H1 (cell line): Measurements from ENCODE around the gene ABHD16A. TPM values are rescaled to one million over a fixed set of nuclear protein-coding genes. Genes with fewer than 3 reads are reported as not detected.

Source experiments
- CTCF ChIA-PET: fragments of 300-600 bp; sonication (Branson Sonifier 250); formaldehyde crosslinking; loops from one replicate; lab custom pipeline; 2021; ENCODE audit not compliant: partially characterized antibody; lab: Charles Lee
- POLR2A ChIA-PET: fragments of 300-600 bp; sonication (Branson Sonifier 250); formaldehyde crosslinking; loops from one replicate; lab custom pipeline; 2021; ENCODE audit warnings: inconsistent platforms; ENCODE audit not compliant: partially characterized antibody; lab: Charles Lee
- DNase-seq, 2 experiments: peaks; one replicate each; pipeline versions ENCODE4 v3.0.0 to v3.0.0-alpha.2; 2010 to 2022; ENCODE audit warnings: low spot score in 2 of 2, low read depth in 1 of 2, mixed read lengths in 1 of 2
- FAIRE-seq: peaks from 2 replicates; lab custom pipeline; 2011; peaks lifted over from hg19 to GRCh38; lab: Jason Lieb, UNC
- H2AFZ ChIP-seq: 2 replicates; pipeline ENCODE4 v1.8.1; 2012; ENCODE audit warnings: low read length, inconsistent platforms
- H2AK5ac ChIP-seq: 2 replicates; pipeline ENCODE4 v1.6.1; 2013; ENCODE audit warnings: low read depth, low read length
- H2BK120ac ChIP-seq: replicated peaks from 2 replicates; pipeline ENCODE3; 2013; ENCODE audit warnings: low read depth, low read length, inconsistent platforms
- H2BK12ac ChIP-seq: 2 replicates; pipeline ENCODE4 v1.6.1; 2013; ENCODE audit warnings: low read depth, low read length
- H2BK15ac ChIP-seq: 2 replicates; pipeline ENCODE4 v1.6.1; 2013; ENCODE audit warnings: low read length
- H2BK20ac ChIP-seq: 2 replicates; pipeline ENCODE4 v1.6.1; 2013; ENCODE audit warnings: low read length
- H2BK5ac ChIP-seq: 2 replicates; pipeline ENCODE4 v1.6.1; 2013; ENCODE audit warnings: low read depth, low read length
- H3K14ac ChIP-seq: 2 replicates; pipeline ENCODE4 v1.6.1; 2013; ENCODE audit warnings: inconsistent platforms; ENCODE audit not compliant: insufficient read length
- H3K18ac ChIP-seq: 2 replicates; pipeline ENCODE4 v1.6.1; 2013; ENCODE audit warnings: low read length; ENCODE audit errors: extremely low read depth
- H3K23ac ChIP-seq: 2 replicates; pipeline ENCODE4 v1.6.1; 2013; ENCODE audit warnings: inconsistent platforms; ENCODE audit not compliant: insufficient read length
- H3K23me2 ChIP-seq: 2 replicates; pipeline ENCODE4 v1.6.1; 2013; ENCODE audit warnings: low read depth, low read length
- H3K27ac ChIP-seq: 2 replicates; pipeline ENCODE4 v1.6.1; 2011; ENCODE audit warnings: low read depth, low read length, inconsistent platforms
- H3K27me3 ChIP-seq, 4 experiments: replicated peaks in 1 of 4; 1 replicate in 1 of 4; 2 replicates in 3 of 4; pipeline versions ENCODE4 v1.6.1 to v1.8.1; 2011 to 2013; ENCODE audit warnings: low read length in 3 of 4, mild to moderate bottlenecking in 3 of 4, inconsistent platforms in 2 of 4, mixed read lengths in 2 of 4, moderate library complexity in 1 of 4; ENCODE audit not compliant: control insufficient read depth in 3 of 4, insufficient read depth in 3 of 4; ENCODE audit errors: extremely low read depth in 1 of 4
- H3K36me3 ChIP-seq, 4 experiments: 2 replicates each; pipeline versions ENCODE4 v1.6.1 to v1.8.1; 2011 to 2013; ENCODE audit warnings: mild to moderate bottlenecking in 4 of 4, low read length in 3 of 4, moderate library complexity in 2 of 4, control low read depth in 1 of 4, inconsistent platforms in 1 of 4; ENCODE audit not compliant: insufficient read depth in 4 of 4, control insufficient read depth in 2 of 4
- H3K4ac ChIP-seq: replicated peaks from 2 replicates; pipeline ENCODE3; 2013; ENCODE audit warnings: low read length, low read depth, mixed read lengths, inconsistent platforms; ENCODE audit not compliant: insufficient read length
- H3K4me1 ChIP-seq, 4 experiments: replicated peaks in 1 of 4; 1 replicate in 1 of 4; 2 replicates in 3 of 4; pipeline versions ENCODE4 v1.6.1 to v1.8.1; 2011 to 2013; ENCODE audit warnings: low read length in 3 of 4, inconsistent platforms in 2 of 4, mixed read lengths in 1 of 4; ENCODE audit not compliant: insufficient read depth in 4 of 4, control insufficient read depth in 3 of 4
- H3K4me2 ChIP-seq, 2 experiments: 2 replicates each; pipeline versions ENCODE4 v1.6.1 to v1.8.1; 2011 to 2013; ENCODE audit warnings: low read depth in 2 of 2, low read length in 2 of 2, control low read depth in 1 of 2, inconsistent platforms in 1 of 2, mild to moderate bottlenecking in 1 of 2; ENCODE audit not compliant: insufficient read depth in 1 of 2
- H3K4me3 ChIP-seq, 4 experiments: fragments of 200-600, 300-600 bp in 1 of 4; sonication (generic), shearing (Covaris generic), sonication (Bioruptor Twin) in 1 of 4; 2 replicates each; pipeline versions ENCODE4 v1.5.1 to v1.8.1; 2011 to 2016; ENCODE audit warnings: low read length in 4 of 4, low read depth in 3 of 4, control low read depth in 2 of 4, inconsistent platforms in 2 of 4, mild to moderate bottlenecking in 2 of 4, mixed read lengths in 1 of 4, moderate library complexity in 1 of 4; ENCODE audit not compliant: insufficient read depth in 2 of 4; ENCODE audit errors: extremely low read depth in 1 of 4
- H3K56ac ChIP-seq: replicated peaks from 2 replicates; pipeline ENCODE3; 2013; ENCODE audit warnings: low read depth, mild to moderate bottlenecking, mixed read lengths, low read length, inconsistent platforms; ENCODE audit not compliant: insufficient read length
- H3K79me1 ChIP-seq: 2 replicates; pipeline ENCODE4 v1.6.1; 2013; ENCODE audit warnings: low read depth, low read length, control low read depth
- H3K79me2 ChIP-seq, 2 experiments: 2 replicates each; pipeline versions ENCODE4 v1.6.1 to v1.8.1; 2012 to 2013; ENCODE audit warnings: low read length in 2 of 2, mild to moderate bottlenecking in 2 of 2, inconsistent platforms in 1 of 2; ENCODE audit not compliant: insufficient read depth in 2 of 2, control insufficient read depth in 1 of 2
- H3K9ac ChIP-seq, 4 experiments: replicated peaks in 1 of 4; 1 replicate in 1 of 4; 2 replicates in 3 of 4; pipeline versions ENCODE4 v1.6.1 to v1.8.1; 2011 to 2013; ENCODE audit warnings: low read depth in 3 of 4, low read length in 3 of 4, control low read depth in 2 of 4, mild to moderate bottlenecking in 2 of 4, moderate library complexity in 2 of 4, inconsistent platforms in 1 of 4; ENCODE audit errors: extremely low read depth in 1 of 4
- H3K9me3 ChIP-seq, 2 experiments: 2 replicates each; pipeline versions ENCODE4 v1.6.1 to v1.8.1; 2012 to 2013; ENCODE audit warnings: mild to moderate bottlenecking in 2 of 2, moderate library complexity in 2 of 2, control low read depth in 1 of 2, inconsistent platforms in 1 of 2, low read depth in 1 of 2, low read length in 1 of 2, mixed read lengths in 1 of 2; ENCODE audit not compliant: insufficient read depth in 2 of 2
- H4K20me1 ChIP-seq, 2 experiments: replicated peaks in 1 of 2; 2 replicates each; pipeline versions ENCODE3 to v1.8.1; 2011 to 2013; ENCODE audit warnings: inconsistent platforms in 2 of 2, low read length in 2 of 2, mild to moderate bottlenecking in 1 of 2; ENCODE audit not compliant: insufficient read depth in 2 of 2, control insufficient read depth in 1 of 2
- H4K5ac ChIP-seq: 2 replicates; pipeline ENCODE4 v1.6.1; 2013; ENCODE audit warnings: low read length, low read depth, mixed read lengths, inconsistent platforms; ENCODE audit not compliant: insufficient read length
- H4K8ac ChIP-seq: 2 replicates; pipeline ENCODE4 v1.8.0; 2013; ENCODE audit warnings: mild to moderate bottlenecking, moderate library complexity, low read length, inconsistent platforms; ENCODE audit not compliant: insufficient read depth; ENCODE audit errors: extremely low read depth
- H4K91ac ChIP-seq: replicated peaks from 2 replicates; pipeline ENCODE3; 2013; ENCODE audit warnings: low read length, mixed read lengths, inconsistent platforms; ENCODE audit not compliant: insufficient read length
- ASH2L ChIP-seq: fragments of 200-600, 300-600 bp; sonication (generic); IDR thresholded peaks from one replicate; pipeline ENCODE4 v1.7.1; 2017; ENCODE audit warnings: low read length
- BCL11A ChIP-seq, 2 experiments: IDR thresholded peaks; one replicate each; pipeline ENCODE4 v1.6.1; 2011; ENCODE audit warnings: low read depth in 2 of 2, low read length in 2 of 2, mild to moderate bottlenecking in 2 of 2
- CBX8 ChIP-seq: fragments of 300-800, 300-1000 bp; sonication (generic); IDR thresholded peaks from 2 replicates; pipeline ENCODE4 v1.7.1; 2016; ENCODE audit warnings: low read depth, low read length, borderline replicate concordance
- CREB1 ChIP-seq: IDR thresholded peaks from 2 replicates; pipeline ENCODE4 v1.6.1; 2012; ENCODE audit warnings: inconsistent platforms
- CTBP2 ChIP-seq: IDR thresholded peaks from 2 replicates; pipeline ENCODE4 v1.7.0; 2011; ENCODE audit warnings: borderline replicate concordance, mild to moderate bottlenecking, moderate library complexity, mixed read lengths, low read length; ENCODE audit not compliant: insufficient read depth, insufficient read length
- EP300 ChIP-seq, 2 experiments: IDR thresholded peaks; 1 replicate in 1 of 2; 2 replicates in 1 of 2; pipeline ENCODE4 v1.6.1; 2011 to 2012; ENCODE audit warnings: low read depth in 2 of 2, low read length in 2 of 2, mild to moderate bottlenecking in 2 of 2, borderline replicate concordance in 1 of 2, inconsistent platforms in 1 of 2, moderate library complexity in 1 of 2
- HDAC6 ChIP-seq: IDR thresholded peaks from one replicate; pipeline ENCODE4 v1.7.1; 2012; ENCODE audit warnings: low read depth, mild to moderate bottlenecking, inconsistent platforms, low read length, moderate library complexity
- JUN ChIP-seq: IDR thresholded peaks from 2 replicates; pipeline ENCODE4 v1.6.1; 2011; ENCODE audit warnings: low read depth, mild to moderate bottlenecking, improper control_type of control experiment, low read length
- KDM5A ChIP-seq: fragments of 200-600 bp; IDR thresholded peaks from 2 replicates; pipeline ENCODE4 v1.7.1; 2012; ENCODE audit warnings: mild to moderate bottlenecking, low read length, inconsistent platforms, mixed read lengths
- MAFK ChIP-seq: IDR thresholded peaks from 2 replicates; pipeline ENCODE4 v1.6.1; 2012; ENCODE audit warnings: low read depth, mild to moderate bottlenecking, improper control_type of control experiment, low read length
- RFX5 ChIP-seq: IDR thresholded peaks from 2 replicates; pipeline ENCODE4 v1.6.1; 2011; ENCODE audit warnings: low read depth, low read length, improper control_type of control experiment, borderline replicate concordance
- TEAD4 ChIP-seq: IDR thresholded peaks from 2 replicates; pipeline ENCODE4 v1.6.1; 2012; ENCODE audit warnings: low read depth, low read length, inconsistent platforms, mixed read lengths
- WGBS, 2 experiments: shearing (Covaris generic) in 1 of 2; methylation state at CpG; one replicate each; pipeline versions ENCODE4 v1.1.6 to v1.1.7; 2013 to 2015; ENCODE audit warnings: low lambda C conversion rate in 2 of 2, mixed read lengths in 2 of 2, inconsistent platforms in 1 of 2, low coverage in 1 of 2, missing lambda C conversion rate in 1 of 2; ENCODE audit not compliant: insufficient replicate concordance in 2 of 2, insufficient coverage in 1 of 2, insufficient read length in 1 of 2; ENCODE audit errors: extremely low coverage in 1 of 2, missing lambda C conversion rate in 1 of 2; 5-methylcytosine and 5-hydroxymethylcytosine counted together
- polyA plus RNA-seq, 7 experiments: library from polyadenylated mRNA; depleted of rRNA in 3 of 7; stranded (reverse) in 5 of 7; unstranded in 2 of 7; fragments of >200 nt in 5 of 7; fragments of 200-250 nt in 2 of 7; gene quantifications; 1 replicate in 5 of 7; 2 replicates in 1 of 7; 4 replicates in 1 of 7; pipeline versions ENCODE4 v1.2.1 to v1.2.3, GENCODE V29; 2011 to 2013; ENCODE audit warnings: missing spikeins in 2 of 7, mixed read lengths in 2 of 7
- total RNA-seq: library from RNA; stranded (reverse); fragmentation: NEBNext Ultra II Directional; extraction: Animal tissue kit (Norgen Biotek cat#: 25700); gene quantifications from 2 replicates; pipeline ENCODE4 v1.2.1, GENCODE V29; 2021
- TF ChIP-seq, protein P1 (sequence below): IDR thresholded peaks from 2 replicates; pipeline ENCODE4 v1.6.1; 2011; ENCODE audit warnings: low read depth, mild to moderate bottlenecking, low read length; ENCODE audit not compliant: insufficient read depth

ABHD16A gene
- total and polyA plus RNA-seq, 2 of the 8 experiments (the other 6 are each of a cell fraction or from before 2014, with no cell fraction given): 32.9 to 40.2 TPM

DNA sequence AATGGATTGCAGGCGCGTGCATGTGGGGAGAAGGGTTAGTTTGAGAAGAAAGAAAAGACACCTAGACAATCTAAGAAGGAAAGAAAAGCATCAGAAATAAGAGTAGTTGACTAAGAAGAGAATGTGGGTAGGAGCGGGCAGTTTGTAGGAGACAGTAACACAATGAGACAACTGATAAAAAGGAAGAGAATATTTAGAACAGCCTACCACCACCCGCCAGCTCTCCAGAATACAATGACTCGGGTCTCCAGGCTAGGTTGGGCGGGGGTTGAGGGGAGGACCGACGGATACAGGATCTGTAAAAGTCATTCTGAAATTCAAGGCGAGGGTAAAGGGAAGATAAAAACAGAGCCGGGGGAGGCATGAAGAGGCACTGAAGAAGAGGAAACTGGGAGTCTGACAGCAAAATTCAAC, 712 bp downstream of the ABHD16A start:
- H4K91ac ChIP-seq: no peak overlapping the region
- H2BK20ac ChIP-seq: no peak overlapping the region
- H4K20me1 ChIP-seq: no peaks in the 10 kb centered on the region
- peak overlapping the region; percentile 22 for H3K56ac ChIP-seq
- FAIRE-seq (no peak), DNase-seq (no peak)
- no peaks in the 10 kb centered on the region for H3K27me3 ChIP-seq
- H3K23me2 ChIP-seq: peaks cover 8% of the 10 kb centered on the region; the same call in 1 of the 2 replicates
- H3K4me3 ChIP-seq: peak overlapping the region; percentile 69 to 94 (median 90)
- no peak overlapping the region; the same call in 1 of the 2 replicates for H3K18ac ChIP-seq
- ChIA-PET POLR2A (interaction anchor here (0.7 to 3.2 kb wide), 14 partner anchors 11 to 164 kb away, joined by 3 to 36 read pairs (median 3); partner anchors contain the start of genes DDAH2, GPANK1, LSM2 and LY6G5C), CTCF (interaction anchor here (1.1 to 1.8 kb wide), 3 partner anchors 8 to 28 kb away, joined by 3 to 5 read pairs (median 5); no protein-coding TSS in a partner anchor)
- peak overlapping the region; percentile 81 for H2BK5ac ChIP-seq
- no peaks in the 10 kb centered on the region for H3K9me3 ChIP-seq
- H3K4me1 ChIP-seq: peaks cover 2 to 5% (median 3%) of the 10 kb centered on the region in 4 experiments; a peak in 4 of 7 replicates
- H3K4ac ChIP-seq: no peak overlapping the region
- H2AFZ ChIP-seq: peak overlapping the region; percentile 43; the same call in 1 of the 2 replicates
- H4K5ac ChIP-seq: no peak overlapping the region
- 9% methylated on average over 10 of the region's 10 CpGs; no CpG with 5 or more reads in 1 of the 2 experiments for WGBS, 2 experiments
- no peak overlapping the region for H2AK5ac ChIP-seq
- peak overlapping the region; percentile 39; the same call in 1 of the 2 replicates for H2BK12ac ChIP-seq
- no peak overlapping the region for H3K14ac ChIP-seq
- H3K4me2 ChIP-seq: peak overlapping the region; percentile 68 to 82
- no peak overlapping the region for H4K8ac ChIP-seq
- peaks cover 6% of the 10 kb centered on the region for H3K79me1 ChIP-seq
- H3K27ac ChIP-seq: peak overlapping the region; percentile 89; the same call in 1 of the 2 replicates
- no peak overlapping the region for H3K23ac ChIP-seq
- no peak overlapping the region for H2BK120ac ChIP-seq
- H2BK15ac ChIP-seq: no peak overlapping the region
- peaks cover 0 to 7% of the 10 kb centered on the region in 2 experiments; a peak in 2 of 4 replicates for H3K79me2 ChIP-seq
- H3K36me3 ChIP-seq: peaks cover 0 to 4% (median under 1%) of the 10 kb centered on the region in 4 experiments; a peak in 3 of 8 replicates
- peak overlapping the region; percentile 65 to 85 (median 80) for H3K9ac ChIP-seq
- TF ChIP-seq EP300 (IDR thresholded peaks at IDR 0.05; ENCODE audit: borderline replicate concordance in 1 of 2, low read depth in 2 of 2, low read length in 2 of 2): no peak
- TF ChIP-seq RFX5: no peak
- TF ChIP-seq, protein P1, sequence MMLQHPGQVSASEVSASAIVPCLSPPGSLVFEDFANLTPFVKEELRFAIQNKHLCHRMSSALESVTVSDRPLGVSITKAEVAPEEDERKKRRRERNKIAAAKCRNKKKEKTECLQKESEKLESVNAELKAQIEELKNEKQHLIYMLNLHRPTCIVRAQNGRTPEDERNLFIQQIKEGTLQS: no peak
- no peak for TF ChIP-seq CTBP2
- no peak for TF ChIP-seq KDM5A
- no peak for TF ChIP-seq CREB1
- TF ChIP-seq JUN: no peak
- TF ChIP-seq TEAD4: no peak
- no peak for TF ChIP-seq BCL11A (IDR thresholded peaks at IDR 0.05; ENCODE audit: low read depth in 2 of 2, low read length in 2 of 2)
- no peak for TF ChIP-seq HDAC6
- TF ChIP-seq MAFK: no peak
- no peak for TF ChIP-seq ASH2L
- TF ChIP-seq CBX8: no peak
